Measurements from ENCODE around the gene MAD2L1BP. TPM values are rescaled to one million over a fixed set of nuclear protein-coding genes. Genes with fewer than 3 reads are reported as not detected.

Gene MAD2L1BP
- total RNA-seq, 1 donor: 30.4 TPM

DNA sequence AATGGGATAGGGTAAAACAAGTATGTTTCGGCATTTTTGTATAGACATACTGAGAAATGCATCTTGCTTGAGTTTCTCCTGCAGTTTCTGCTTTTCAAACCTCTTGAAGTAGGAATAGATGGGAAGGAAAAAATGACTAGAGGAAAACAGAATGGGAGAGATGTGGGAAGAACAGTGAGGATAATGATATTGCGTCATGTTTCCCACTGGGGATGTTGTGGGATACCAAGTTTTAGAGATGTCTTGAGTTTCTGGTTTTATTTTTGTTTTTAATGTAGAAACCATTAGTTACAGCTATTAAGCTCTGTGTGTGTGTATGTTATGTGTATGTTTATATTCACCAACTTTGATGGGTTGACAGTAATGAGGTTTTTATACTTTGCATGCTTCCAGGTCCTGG, 35.0 kb upstream of the MAD2L1BP start:
- no peaks in the 10 kb centered on the region for H3K27me3 ChIP-seq (ENCODE audit: insufficient read depth, low read length)
- no peak for DNase-seq (ENCODE audit: insufficient read length, low spot score, missing footprints)
- no peaks in the 10 kb centered on the region for H3K9me3 ChIP-seq (ENCODE audit: low read depth, low read length)
- H3K79me2 ChIP-seq (ENCODE audit: insufficient read depth, low read length): peaks cover 2% of the 10 kb centered on the region
- H3K27ac ChIP-seq (ENCODE audit: low read depth, low read length): no peak overlapping the region
- H3K4me2 ChIP-seq (ENCODE audit: insufficient read depth, low read length): no peak overlapping the region
- H2AFZ ChIP-seq (ENCODE audit: low read length): no peak overlapping the region
- TF ChIP-seq, protein P1, sequence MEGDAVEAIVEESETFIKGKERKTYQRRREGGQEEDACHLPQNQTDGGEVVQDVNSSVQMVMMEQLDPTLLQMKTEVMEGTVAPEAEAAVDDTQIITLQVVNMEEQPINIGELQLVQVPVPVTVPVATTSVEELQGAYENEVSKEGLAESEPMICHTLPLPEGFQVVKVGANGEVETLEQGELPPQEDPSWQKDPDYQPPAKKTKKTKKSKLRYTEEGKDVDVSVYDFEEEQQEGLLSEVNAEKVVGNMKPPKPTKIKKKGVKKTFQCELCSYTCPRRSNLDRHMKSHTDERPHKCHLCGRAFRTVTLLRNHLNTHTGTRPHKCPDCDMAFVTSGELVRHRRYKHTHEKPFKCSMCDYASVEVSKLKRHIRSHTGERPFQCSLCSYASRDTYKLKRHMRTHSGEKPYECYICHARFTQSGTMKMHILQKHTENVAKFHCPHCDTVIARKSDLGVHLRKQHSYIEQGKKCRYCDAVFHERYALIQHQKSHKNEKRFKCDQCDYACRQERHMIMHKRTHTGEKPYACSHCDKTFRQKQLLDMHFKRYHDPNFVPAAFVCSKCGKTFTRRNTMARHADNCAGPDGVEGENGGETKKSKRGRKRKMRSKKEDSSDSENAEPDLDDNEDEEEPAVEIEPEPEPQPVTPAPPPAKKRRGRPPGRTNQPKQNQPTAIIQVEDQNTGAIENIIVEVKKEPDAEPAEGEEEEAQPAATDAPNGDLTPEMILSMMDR (IDR thresholded peaks at IDR 0.05; ENCODE audit: extremely low read depth, low read depth, low read length): no peak
- peaks cover 7% of the 10 kb centered on the region for H3K4me1 ChIP-seq (ENCODE audit: insufficient read depth, low read length)
- no peak overlapping the region for H3K4me3 ChIP-seq (ENCODE audit: insufficient read depth, low read length)
- H3K36me3 ChIP-seq (ENCODE audit: insufficient read depth, low read length): peaks cover 65% of the 10 kb centered on the region
- H4K20me1 ChIP-seq (ENCODE audit: insufficient read depth, low read length): no peaks in the 10 kb centered on the region

DNA sequence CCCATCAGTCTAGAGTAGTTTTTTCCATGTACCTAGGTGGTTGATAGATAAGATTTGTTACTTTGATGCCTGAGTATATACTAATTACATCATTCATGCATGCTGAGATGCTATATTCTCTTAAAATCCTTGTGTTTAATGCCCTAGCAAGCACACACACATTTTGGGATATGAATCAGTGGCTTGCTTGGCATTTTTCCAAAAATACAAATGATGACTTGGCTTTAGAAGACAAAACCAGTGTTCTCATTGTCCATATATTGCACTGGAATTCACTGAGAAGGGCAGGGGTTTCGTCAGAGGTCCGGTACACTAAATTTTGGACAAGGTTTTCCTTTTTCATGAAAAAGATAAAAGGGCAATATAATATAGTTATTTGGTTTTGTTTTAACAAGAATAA, 31.5 kb upstream of the MAD2L1BP start:
- Histone ChIP-seq H3K4me1 (ENCODE audit: insufficient read depth, low read length) (peaks cover 12% of the 10 kb centered on the region), H2AFZ (ENCODE audit: low read length) (no peak overlapping the region), H3K27me3 (ENCODE audit: insufficient read depth, low read length) (no peaks in the 10 kb centered on the region), H3K36me3 (ENCODE audit: insufficient read depth, low read length) (peaks cover 60% of the 10 kb centered on the region), H3K27ac (ENCODE audit: low read depth, low read length) (peak overlapping the region; percentile 59), H3K4me2 (ENCODE audit: insufficient read depth, low read length) (peak overlapping the region; percentile 9), H3K79me2 (ENCODE audit: insufficient read depth, low read length) (no peaks in the 10 kb centered on the region), H4K20me1 (ENCODE audit: insufficient read depth, low read length) (no peaks in the 10 kb centered on the region), H3K9me3 (ENCODE audit: low read depth, low read length) (no peaks in the 10 kb centered on the region), H3K4me3 (ENCODE audit: insufficient read depth, low read length) (no peak overlapping the region)
- TF ChIP-seq, protein P1 (IDR thresholded peaks at IDR 0.05; ENCODE audit: extremely low read depth, low read depth, low read length): no peak
- DNase-seq (ENCODE audit: insufficient read length, low spot score, missing footprints): peak; percentile 55

DNA sequence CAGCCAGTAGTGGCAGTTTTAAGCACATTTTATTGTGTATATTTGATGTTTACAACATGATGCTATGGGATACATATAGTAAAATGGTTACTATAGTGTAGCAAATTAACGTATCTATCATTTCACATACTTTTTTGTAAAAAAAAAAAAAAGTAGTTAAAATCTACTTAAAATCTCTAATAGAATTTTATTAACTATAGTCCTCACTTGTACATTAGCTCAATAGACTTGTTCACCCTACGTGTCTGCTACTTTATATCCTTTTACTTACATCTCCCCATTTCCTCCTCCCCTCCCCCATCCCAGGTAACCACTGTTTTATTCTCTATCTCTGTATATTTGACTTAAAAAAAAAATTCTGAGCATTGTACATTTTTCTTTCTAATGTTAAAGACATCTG, 29.6 kb upstream of the MAD2L1BP start:
- TF ChIP-seq, protein P1 (IDR thresholded peaks at IDR 0.05; ENCODE audit: extremely low read depth, low read depth, low read length): no peak
- H3K4me3 ChIP-seq (ENCODE audit: insufficient read depth, low read length): no peak overlapping the region

DNA sequence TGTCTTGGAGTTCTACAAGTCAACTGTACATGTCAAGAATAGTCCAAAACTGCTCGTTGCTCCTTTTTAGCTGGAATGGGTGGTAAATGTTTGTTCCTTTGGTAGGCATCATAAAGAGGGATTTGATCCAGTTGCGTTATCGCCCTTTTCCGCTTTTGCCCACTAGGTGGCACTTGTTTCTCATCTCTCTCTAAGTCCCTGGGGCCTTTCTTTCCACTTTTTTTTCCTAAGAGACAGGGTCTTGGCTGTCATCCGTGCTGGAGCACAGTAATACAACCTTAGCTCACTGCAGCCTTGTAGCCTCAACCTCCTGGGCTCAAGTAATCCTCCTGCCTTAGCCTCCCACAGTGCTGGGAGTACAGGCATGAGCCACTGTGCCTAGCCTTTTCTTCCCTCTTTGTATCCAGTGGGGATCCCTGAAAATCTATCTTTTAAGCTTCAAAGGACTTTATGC, 27.3 kb upstream of the MAD2L1BP start:
- Histone ChIP-seq H3K79me2 (ENCODE audit: insufficient read depth, low read length) (no peaks in the 10 kb centered on the region), H3K36me3 (ENCODE audit: insufficient read depth, low read length) (peaks cover 64% of the 10 kb centered on the region), H3K27me3 (ENCODE audit: insufficient read depth, low read length) (no peaks in the 10 kb centered on the region), H3K4me2 (ENCODE audit: insufficient read depth, low read length) (no peak overlapping the region), H3K4me3 (ENCODE audit: insufficient read depth, low read length) (no peak overlapping the region), H3K9me3 (ENCODE audit: low read depth, low read length) (no peaks in the 10 kb centered on the region), H4K20me1 (ENCODE audit: insufficient read depth, low read length) (peaks cover 2% of the 10 kb centered on the region), H3K4me1 (ENCODE audit: insufficient read depth, low read length) (peaks cover 16% of the 10 kb centered on the region), H2AFZ (ENCODE audit: low read length) (no peak overlapping the region), H3K27ac (ENCODE audit: low read depth, low read length) (peak overlapping the region; percentile 15)
- TF ChIP-seq, protein P1 (IDR thresholded peaks at IDR 0.05; ENCODE audit: extremely low read depth, low read depth, low read length): peak; percentile 87
- DNase-seq (ENCODE audit: insufficient read length, low spot score, missing footprints): no peak

More for the DNA sequence above, 29.6 kb upstream of the MAD2L1BP start:
- Histone ChIP-seq H3K27ac (ENCODE audit: low read depth, low read length) (no peak overlapping the region), H3K4me2 (ENCODE audit: insufficient read depth, low read length) (no peak overlapping the region), H4K20me1 (ENCODE audit: insufficient read depth, low read length) (peaks cover 2% of the 10 kb centered on the region), H3K9me3 (ENCODE audit: low read depth, low read length) (no peaks in the 10 kb centered on the region), H2AFZ (ENCODE audit: low read length) (no peak overlapping the region), H3K27me3 (ENCODE audit: insufficient read depth, low read length) (no peaks in the 10 kb centered on the region), H3K36me3 (ENCODE audit: insufficient read depth, low read length) (peaks cover 61% of the 10 kb centered on the region), H3K4me1 (ENCODE audit: insufficient read depth, low read length) (peaks cover 16% of the 10 kb centered on the region), H3K79me2 (ENCODE audit: insufficient read depth, low read length) (no peaks in the 10 kb centered on the region)
- no peak for DNase-seq (ENCODE audit: insufficient read length, low spot score, missing footprints)
